HEK293T (cell line): ENCODE measurements around the gene AMIGO3.

ENCODE experiments used
- BHLHE40 ChIP-seq: fragments of 450-650 bp; IDR thresholded peaks from 2 replicates; pipeline ENCODE4 v1.6.1; 2016; ENCODE audit warnings: mild to moderate bottlenecking, moderate library complexity, borderline replicate concordance
- ELF4 ChIP-seq: fragments of 450-650 bp; IDR thresholded peaks from 2 replicates; pipeline ENCODE4 v1.6.1; 2017; ENCODE audit warnings: antibody characterized with exemption
- FOXA1 ChIP-seq: fragments of 450-650 bp; IDR thresholded peaks from 2 replicates; pipeline ENCODE4 v1.6.1; 2016; ENCODE audit warnings: mild to moderate bottlenecking
- FOXM1 ChIP-seq: fragments of 450-650 bp; IDR thresholded peaks from 2 replicates; pipeline ENCODE4 v1.6.1; 2017; ENCODE audit warnings: mild to moderate bottlenecking, borderline replicate concordance
- HDGF ChIP-seq: fragments of 450-650 bp; IDR thresholded peaks from 2 replicates; pipeline ENCODE4 v1.6.1; 2017; ENCODE audit warnings: antibody characterized with exemption, borderline replicate concordance
- L3MBTL2 ChIP-seq: fragments of 450-650 bp; conservative IDR thresholded peaks from 2 replicates; pipeline ENCODE4 v1.6.1; 2016; ENCODE audit warnings: mild to moderate bottlenecking
- LEF1 ChIP-seq: fragments of 450-650 bp; IDR thresholded peaks from 2 replicates; pipeline ENCODE4 v1.6.1; 2017; ENCODE audit warnings: mild to moderate bottlenecking, borderline replicate concordance
- NFRKB ChIP-seq: fragments of 450-650 bp; IDR thresholded peaks from 2 replicates; pipeline ENCODE4 v1.6.1; 2016; ENCODE audit warnings: mild to moderate bottlenecking, moderate library complexity
- SP1 ChIP-seq: fragments of 450-650 bp; IDR thresholded peaks from 2 replicates; pipeline ENCODE4 v1.6.1; 2017
- SUZ12 ChIP-seq: fragments of 450-650 bp; IDR thresholded peaks from 2 replicates; pipeline ENCODE4 v1.6.1; 2016; ENCODE audit warnings: mild to moderate bottlenecking
- ZNF384 ChIP-seq: fragments of 450-650 bp; IDR thresholded peaks from 2 replicates; pipeline ENCODE4 v1.6.1; 2016

GRCh38 chr3:49715611-49716121 lies 3.8 kb downstream of the AMIGO3 start:
- TF ChIP-seq L3MBTL2 (no peak), SP1 (no peak), NFRKB (no peak), ELF4 (no peak), SUZ12 (no peak), FOXA1 (no peak), FOXM1 (no peak), BHLHE40 (no peak), LEF1 (no peak), ZNF384 (no peak), HDGF (no peak)
